Ovary (tissue), 9 donors: ENCODE results near the gene KDM2B. TPM values are rescaled to one million over a fixed set of nuclear protein-coding genes. Genes with fewer than 3 reads are reported as not detected.

Experiments
- DNase-seq, 5 donors: peaks; one replicate each; pipeline ENCODE4 v3.0.0-alpha.2; 2019 to 2020
- H3K27ac ChIP-seq, 2 donors: fragments of 200-600 bp; one replicate each; pipeline versions ENCODE4 v1.5.1 to v1.8.0; 2019 to 2022
- H3K27me3 ChIP-seq: fragments of 200-600 bp; one replicate; pipeline ENCODE4 v1.8.0; 2022
- H3K36me3 ChIP-seq: fragments of 200-600 bp; sonication (generic); one replicate; pipeline ENCODE4 v1.5.1; 2019
- H3K4me1 ChIP-seq: one replicate; pipeline ENCODE4 v1.8.1; 2013; ENCODE audit warnings: mild to moderate bottlenecking, moderate library complexity; ENCODE audit not compliant: insufficient read depth
- H3K4me3 ChIP-seq: fragments of 200-600 bp; sonication (generic); one replicate; pipeline ENCODE4 v1.5.1; 2017
- H3K9me3 ChIP-seq, 2 donors: fragments of 200-600 bp in 1 of 2; sonication (generic) in 1 of 2; one replicate each; pipeline versions ENCODE4 v1.5.1 to v1.8.1; 2013 to 2019; ENCODE audit warnings: mild to moderate bottlenecking in 1 of 2, moderate library complexity in 1 of 2
- CTCF ChIP-seq, 3 donors: fragments of 450-650 bp in 2 of 3; fragments of 200-600 bp in 1 of 3; IDR thresholded peaks; one replicate each; pipeline versions ENCODE4 v1.5.1 to v1.8.0; 2016 to 2022; ENCODE audit warnings: antibody characterized with exemption in 3 of 3, mild to moderate bottlenecking in 1 of 3
- EP300 ChIP-seq: sonication (generic); formaldehyde crosslinking; IDR thresholded peaks from one replicate; pipeline ENCODE4 v1.6.1; 2017; ENCODE audit warnings: antibody characterized with exemption
- POLR2A ChIP-seq: fragments of 450-650 bp; IDR thresholded peaks from one replicate; pipeline ENCODE4 v1.6.1; 2017; ENCODE audit warnings: antibody characterized with exemption, mild to moderate bottlenecking, moderate library complexity
- WGBS, 3 donors: extraction: QIAGEN DNeasy Blood & Tissue Kit in 1 of 3; methylation state at CpG; one replicate each; pipeline versions ENCODE4 v1.1.5 to v1.1.7; 2013 to 2017; 5-methylcytosine and 5-hydroxymethylcytosine counted together
- intact Hi-C, 4 donors: fragments of 100-400 bp; cut with DNase I; formaldehyde crosslinking; loops; one replicate each; pipeline versions ENCODE4 v1.11.0 to v1.15.1; 2022 to 2023
- polyA plus RNA-seq, 2 donors: library from polyadenylated mRNA; stranded (reverse); fragments of 200-250 nt in 1 of 2; fragments of 350-450 nt in 1 of 2; fragmentation: Illumina TruSeq in 1 of 2; extraction: RNeasy Lipid Tissue Mini Kit (QIAGEN cat#74804) in 1 of 2; gene quantifications; one replicate each; pipeline ENCODE4 v1.2.3, GENCODE V29; 2013 to 2014
- total RNA-seq, 7 donors: library from RNA; depleted of rRNA in 2 of 7; stranded (reverse); fragments of >200 nt in 2 of 7; fragmentation: NEBNext Ultra II Directional in 3 of 7; extraction: Animal tissue kit (Norgen Biotek cat#: 25700) in 3 of 7; gene quantifications; one replicate each; pipeline versions ENCODE4 v1.1.0 to v1.2.4, GENCODE V29; 2016 to 2023
- donor health status: DM: no; HTN: no; CAD: no; lungs with moderate emphysema.
- donor health status: DM: no; HTN: no; CAD: no.
- donor health status: Bipolar disorder and iron deficiency.
- donor health status: DM: yes; HTN: yes; CAD: no.
- donor health status: DM: no; HTN: no; CAD: no.
- donor health status: DM: yes; HTN: yes; CAD: no.

The KDM2B gene
- total and polyA plus RNA-seq, 9 donors: 13.2 to 33.6 (median 23.4) TPM

- WGBS, 3 donors: 93 to 94% (median 94%) methylated on average over 6 of the region's 6 CpGs
- TF ChIP-seq EP300: no peak
- TF ChIP-seq CTCF (IDR thresholded peaks at IDR 0.05): no peak
- no peak for TF ChIP-seq POLR2A
- no peak overlapping the region for H3K27ac ChIP-seq
- no peaks in the 10 kb centered on the region for H3K36me3 ChIP-seq
- H3K4me3 ChIP-seq: no peak overlapping the region
- no peaks in the 10 kb centered on the region for H3K9me3 ChIP-seq
- no peak for DNase-seq
- H3K27me3 ChIP-seq: no peaks in the 10 kb centered on the region
- intact Hi-C loops: no loop called here
- H3K4me1 ChIP-seq: peaks cover 7% of the 10 kb centered on the region
These were observed 125.9 kb downstream of the KDM2B start for GRCh38 chr12:121454921-121455320.

GRCh38 chr12:121453629-121454028, 127.2 kb downstream of the KDM2B start:
- DNase-seq: no peak
- no peak overlapping the region for H3K27ac ChIP-seq
- TF ChIP-seq CTCF (IDR thresholded peaks at IDR 0.05) (no peak), EP300 (no peak), POLR2A (no peak)
- no peaks in the 10 kb centered on the region for H3K36me3 ChIP-seq
- intact Hi-C loops: no loop called here
- WGBS, 3 donors: 87 to 94% (median 87%) methylated on average over 18 of the region's 18 CpGs
- no peaks in the 10 kb centered on the region for H3K27me3 ChIP-seq
- H3K4me1 ChIP-seq: peaks cover 9% of the 10 kb centered on the region
- H3K4me3 ChIP-seq: no peak overlapping the region
- no peaks in the 10 kb centered on the region for H3K9me3 ChIP-seq

- no peak overlapping the region for H3K4me3 ChIP-seq
- intact Hi-C loops: no loop called here
- H3K27ac ChIP-seq: peak overlapping the region; percentile 53 to 60
- 91 to 94% (median 94%) methylated on average over 39 of the region's 39 CpGs for WGBS, 3 donors
- H3K36me3 ChIP-seq: no peaks in the 10 kb centered on the region
- DNase-seq: peak in 2 of 5 donors; percentile 19 to 41
- H3K27me3 ChIP-seq: no peaks in the 10 kb centered on the region
- H3K4me1 ChIP-seq: peaks cover 10% of the 10 kb centered on the region
- TF ChIP-seq CTCF (IDR thresholded peaks at IDR 0.05) (no peak), POLR2A (no peak), EP300 (no peak)
- H3K9me3 ChIP-seq: no peaks in the 10 kb centered on the region
These were observed 127.8 kb downstream of the KDM2B start for GRCh38 chr12:121452985-121453360.

- Histone ChIP-seq H3K4me1 (peaks cover 13% of the 10 kb centered on the region), H3K36me3 (no peaks in the 10 kb centered on the region), H3K9me3 (no peaks in the 10 kb centered on the region), H3K27ac (peak overlapping the region; percentile 53 to 60), H3K4me3 (peak overlapping the region; percentile 13), H3K27me3 (no peaks in the 10 kb centered on the region)
- intact Hi-C loops: no loop called here
- DNase-seq: peak in 3 of 5 donors; percentile 35 to 52 (median 52)
- WGBS, 3 donors: 18 to 26% (median 25%) methylated on average over 32 to 35 of the region's 35 CpGs
- TF ChIP-seq EP300 (no peak), POLR2A (no peak), CTCF (IDR thresholded peaks at IDR 0.05) (no peak)
These were observed 128.4 kb downstream of the KDM2B start for GRCh38 chr12:121452340-121452984.
